ENCODE results near the gene PRPF39. TPM values are rescaled to one million over a fixed set of nuclear protein-coding genes. Genes with fewer than 3 reads are reported as not detected.

Gene PRPF39
- total and polyA plus RNA-seq, 9 donors: 20.9 to 50.5 (median 29.2) TPM

DNA sequence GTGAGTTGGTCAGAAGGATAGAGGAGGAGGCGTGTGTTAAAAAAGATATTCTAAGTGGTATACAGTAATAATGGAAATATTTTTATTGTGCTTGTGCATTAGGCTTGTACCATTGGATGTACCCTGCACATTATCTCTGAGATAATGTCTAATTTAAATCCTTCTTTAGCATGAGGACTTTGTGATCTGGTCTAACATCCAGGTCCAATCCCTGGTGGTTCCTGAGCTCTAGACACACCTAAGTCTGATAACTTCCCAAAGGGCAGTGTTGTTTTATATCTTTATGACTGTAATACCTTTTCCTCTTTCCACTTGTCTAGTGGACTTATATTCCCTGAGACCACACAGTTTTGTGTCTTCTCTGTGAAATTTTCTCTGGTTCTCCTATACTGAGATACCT, 20.6 kb downstream of the PRPF39 start:
- no peaks in the 10 kb centered on the region for H3K9me3 ChIP-seq
- no peak for TF ChIP-seq EP300 (IDR thresholded peaks at IDR 0.05)
- no peaks in the 10 kb centered on the region for H3K27me3 ChIP-seq
- DNase-seq: no peak
- intact Hi-C loops (cut with DNase I): no loop called here
- 93 to 100% (median 95%) methylated on average over 1 of the region's 1 CpG for WGBS, 3 donors
- H3K4me1 ChIP-seq (ENCODE audit: insufficient read depth): no peaks in the 10 kb centered on the region
- no peak overlapping the region for H3K4me3 ChIP-seq
- no peak overlapping the region for H3K27ac ChIP-seq
- H3K36me3 ChIP-seq: peaks cover 2% of the 10 kb centered on the region

DNA sequence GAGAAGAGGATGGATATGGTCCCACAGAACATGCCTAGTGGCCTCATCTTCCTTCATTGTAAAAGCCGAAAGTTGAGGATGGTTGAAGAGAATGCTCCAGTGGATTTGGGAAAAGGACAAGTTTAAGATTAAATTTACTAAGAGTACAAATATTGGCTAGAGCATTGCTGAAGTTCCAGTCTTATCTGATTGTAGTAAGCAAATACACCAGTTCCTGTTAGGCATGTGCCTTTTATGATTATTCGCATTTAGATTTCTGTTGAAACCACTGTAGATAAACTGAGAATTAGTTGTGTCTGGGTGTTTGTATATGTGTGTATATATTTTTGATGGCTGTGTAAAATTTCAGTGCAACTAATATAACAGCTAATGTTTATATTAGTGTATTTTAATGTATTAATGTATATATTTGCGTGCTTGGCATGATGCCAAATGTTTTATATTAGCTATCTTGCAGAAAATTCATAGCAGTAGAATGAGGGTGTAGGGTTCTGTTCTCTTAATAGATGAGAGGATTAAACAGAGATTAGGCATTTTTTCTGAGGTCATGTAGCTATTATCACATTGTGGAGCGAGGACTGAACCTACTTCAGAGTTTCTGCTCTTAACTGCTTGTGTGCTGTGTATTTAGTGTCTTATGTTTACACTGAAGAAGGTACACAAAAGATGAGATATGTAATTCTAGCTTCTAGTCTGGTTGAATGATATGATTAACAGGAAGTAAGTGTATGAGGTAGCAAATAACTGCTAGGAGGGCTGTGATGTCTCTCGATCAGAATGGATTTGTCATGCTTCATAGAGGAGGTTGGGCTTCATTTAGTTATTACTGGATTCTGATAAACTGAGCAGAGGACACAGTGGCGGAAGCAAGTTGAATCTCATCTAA, 29.2 kb downstream of the PRPF39 start:
- TF ChIP-seq EP300 (IDR thresholded peaks at IDR 0.05) (no peak), CTCF (IDR thresholded peaks at IDR 0.05) (no peak), POLR2A (IDR thresholded peaks at IDR 0.05) (no peak)
- no peaks in the 10 kb centered on the region for H3K9me3 ChIP-seq
- H3K27me3 ChIP-seq: no peaks in the 10 kb centered on the region
- 87 to 89% (median 88%) methylated on average over 6 of the region's 6 CpGs for WGBS, 3 donors
- no peak overlapping the region for H3K4me3 ChIP-seq
- peaks cover 2% of the 10 kb centered on the region for H3K36me3 ChIP-seq
- no peak for DNase-seq
- no peaks in the 10 kb centered on the region for H3K4me1 ChIP-seq (ENCODE audit: insufficient read depth)
- intact Hi-C loops (cut with DNase I): no loop called here
- no peak overlapping the region for H3K27ac ChIP-seq

DNA sequence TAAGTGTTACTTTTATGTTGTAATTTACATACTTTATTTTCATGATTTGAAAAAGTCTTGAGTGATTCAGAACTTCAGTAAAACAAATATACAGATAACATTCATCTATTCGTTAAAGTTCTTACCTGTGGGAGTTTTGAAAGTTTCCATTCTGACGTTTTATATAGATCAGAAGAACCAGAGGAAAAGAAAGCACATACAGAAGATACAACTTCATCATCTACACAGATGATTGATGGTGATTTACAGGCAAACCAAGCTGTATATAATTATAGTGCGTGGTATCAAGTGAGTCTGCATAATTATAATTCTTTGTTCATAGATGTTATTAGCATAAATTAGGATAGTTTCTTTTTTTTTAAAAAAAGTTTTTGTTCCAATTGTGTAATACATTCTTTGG, 30.4 kb downstream of the PRPF39 start:
- Histone ChIP-seq H3K9me3 (no peaks in the 10 kb centered on the region), H3K27ac (no peak overlapping the region), H3K36me3 (no peaks in the 10 kb centered on the region), H3K4me3 (no peak overlapping the region), H3K27me3 (no peaks in the 10 kb centered on the region), H3K4me1 (ENCODE audit: insufficient read depth) (no peaks in the 10 kb centered on the region)
- 53 to 65% (median 55%) methylated on average over 3 of the region's 3 CpGs for WGBS, 3 donors
- intact Hi-C loops (cut with DNase I): no loop called here
- no peak for TF ChIP-seq CTCF (IDR thresholded peaks at IDR 0.05)
- no peak for TF ChIP-seq EP300 (IDR thresholded peaks at IDR 0.05)
- TF ChIP-seq POLR2A (IDR thresholded peaks at IDR 0.05): no peak
- no peak for DNase-seq

DNA sequence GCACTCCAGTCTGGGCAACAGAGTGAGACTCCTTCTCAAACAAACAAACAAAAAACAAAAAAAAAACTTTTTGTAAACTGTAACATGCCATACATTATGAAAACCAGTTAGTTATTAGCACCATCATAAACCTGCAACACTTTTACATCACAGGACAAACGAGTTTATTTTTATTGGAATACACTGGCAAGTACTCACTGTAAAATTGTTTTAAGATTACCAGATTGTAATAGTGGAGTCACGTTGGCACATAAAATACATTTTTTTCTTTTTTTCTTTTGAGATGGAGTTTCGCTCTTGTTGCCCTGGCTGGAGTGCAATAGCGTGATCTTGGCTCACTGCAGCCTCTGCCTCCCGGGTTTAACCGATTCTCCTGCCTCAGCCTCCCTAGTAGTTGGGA, 34.7 kb downstream of the PRPF39 start:
- Histone ChIP-seq H3K4me3 (no peak overlapping the region), H3K36me3 (no peaks in the 10 kb centered on the region), H3K9me3 (no peaks in the 10 kb centered on the region), H3K27ac (no peak overlapping the region), H3K27me3 (no peaks in the 10 kb centered on the region), H3K4me1 (ENCODE audit: insufficient read depth) (no peaks in the 10 kb centered on the region)
- intact Hi-C loops (cut with DNase I): no loop called here
- 84 to 86% (median 86%) methylated on average over 6 of the region's 6 CpGs for WGBS, 3 donors
- TF ChIP-seq EP300 (IDR thresholded peaks at IDR 0.05) (no peak), POLR2A (IDR thresholded peaks at IDR 0.05) (no peak)
- no peak for DNase-seq

GRCh38 chr14:45120096-45120495, 36.2 kb downstream of the PRPF39 start:
- 70 to 83% (median 78%) methylated on average over 1 of the region's 1 CpG for WGBS, 3 donors
- Histone ChIP-seq H3K4me1 (ENCODE audit: insufficient read depth) (no peaks in the 10 kb centered on the region), H3K27me3 (no peaks in the 10 kb centered on the region), H3K27ac (no peak overlapping the region), H3K4me3 (no peak overlapping the region), H3K36me3 (no peaks in the 10 kb centered on the region), H3K9me3 (no peaks in the 10 kb centered on the region)
- intact Hi-C loops (cut with DNase I): no loop called here
- no peak for DNase-seq
- no peak for TF ChIP-seq CTCF (IDR thresholded peaks at IDR 0.05)
- no peak for TF ChIP-seq POLR2A (IDR thresholded peaks at IDR 0.05)
- no peak for TF ChIP-seq EP300 (IDR thresholded peaks at IDR 0.05)

Data from ovary (tissue), 9 donors.